ENCODE results near the gene SEPTIN12.

SEPTIN12 gene, protein sequence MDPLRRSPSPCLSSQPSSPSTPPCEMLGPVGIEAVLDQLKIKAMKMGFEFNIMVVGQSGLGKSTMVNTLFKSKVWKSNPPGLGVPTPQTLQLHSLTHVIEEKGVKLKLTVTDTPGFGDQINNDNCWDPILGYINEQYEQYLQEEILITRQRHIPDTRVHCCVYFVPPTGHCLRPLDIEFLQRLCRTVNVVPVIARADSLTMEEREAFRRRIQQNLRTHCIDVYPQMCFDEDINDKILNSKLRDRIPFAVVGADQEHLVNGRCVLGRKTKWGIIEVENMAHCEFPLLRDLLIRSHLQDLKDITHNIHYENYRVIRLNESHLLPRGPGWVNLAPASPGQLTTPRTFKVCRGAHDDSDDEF

DNA sequence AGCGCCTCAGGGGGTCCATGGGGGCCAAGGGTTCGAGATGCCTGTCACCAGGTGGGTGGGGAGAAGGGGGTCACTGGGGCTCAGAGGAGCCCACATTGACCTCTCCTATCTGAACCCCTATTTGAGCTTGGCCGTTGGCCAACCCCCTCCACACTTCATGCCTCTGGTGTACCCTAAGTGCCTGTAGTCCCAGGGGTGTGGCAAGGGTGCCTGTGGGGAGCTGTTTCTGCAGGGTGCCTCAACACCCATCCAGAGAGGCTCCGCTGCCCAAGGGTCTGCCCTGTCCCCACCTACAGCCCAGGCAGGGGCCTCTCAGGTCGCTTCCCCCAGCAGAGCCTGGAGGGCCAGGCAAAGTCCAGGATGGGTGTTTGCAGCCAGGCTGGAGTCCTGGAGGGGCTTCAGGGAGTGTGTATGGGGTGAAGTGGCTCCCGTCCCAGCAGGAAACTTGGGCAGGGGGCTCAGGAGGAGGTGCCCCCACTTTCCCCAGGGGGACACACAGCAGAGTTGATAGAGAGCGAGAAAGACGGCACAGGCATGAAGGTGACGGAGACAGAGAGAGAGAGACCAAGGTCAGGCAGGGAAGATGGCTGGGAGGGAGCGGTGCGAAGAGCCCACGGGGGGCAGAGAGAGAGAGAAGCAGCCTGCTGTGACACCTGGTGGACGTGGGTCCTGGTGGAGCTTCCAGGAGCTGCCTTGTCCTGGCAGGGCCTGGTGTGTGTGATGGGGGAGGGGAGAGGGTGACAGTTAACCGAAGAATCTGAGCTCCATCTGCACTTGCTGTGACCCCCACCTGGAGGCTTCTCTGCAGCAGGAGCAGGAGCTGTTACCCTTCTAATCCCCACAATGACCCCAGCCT is at the start of gene SEPTIN12:
Gene SEPTIN12, minus strand, starts transcription at position 719 of the 856 bp plus-strand sequence. Its CDS starts 700 bp downstream, at position 19.
- no peak for DNase-seq (ENCODE audit: low spot score)

DNA sequence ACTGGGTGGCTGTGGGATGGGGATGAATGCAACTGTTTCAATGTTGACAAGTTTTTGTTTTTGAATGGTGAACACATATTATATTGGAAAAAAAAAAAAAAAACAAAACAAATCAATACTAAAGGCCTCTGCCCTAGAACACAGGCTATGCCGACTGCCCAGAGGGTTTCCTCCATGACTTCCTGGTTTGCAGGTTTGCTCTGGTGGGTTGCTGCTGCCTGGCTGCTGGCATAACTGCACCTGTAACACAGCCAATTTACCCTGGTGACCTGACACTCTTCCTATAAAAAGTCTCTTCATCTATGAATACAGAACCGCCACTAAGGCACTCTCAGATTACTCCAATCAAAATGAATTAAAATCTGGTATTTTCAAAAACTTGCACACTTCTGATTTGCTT is 48.6 kb upstream of the SEPTIN12 start:
- no peak for DNase-seq (ENCODE audit: low spot score)

DNA sequence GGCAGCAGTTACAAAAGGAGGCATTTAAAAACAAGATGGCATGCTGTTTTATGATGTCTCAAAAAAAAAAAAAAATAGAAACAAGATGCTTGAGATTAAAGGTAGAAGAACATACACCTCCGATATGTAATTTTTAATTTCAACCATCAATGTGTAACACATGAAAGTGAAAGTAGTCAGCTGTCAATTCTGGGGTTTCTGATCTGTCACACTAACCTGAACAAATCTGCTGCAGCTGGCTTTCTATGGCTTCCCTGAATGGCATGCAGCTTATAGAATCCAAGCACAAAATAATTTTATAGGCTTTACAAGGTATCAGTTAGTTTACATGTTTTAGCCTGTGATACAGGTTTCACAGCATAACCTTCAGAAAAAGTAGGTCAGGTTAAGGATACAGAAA is 45.4 kb upstream of the SEPTIN12 start:
- no peak for DNase-seq (ENCODE audit: low spot score)

DNA sequence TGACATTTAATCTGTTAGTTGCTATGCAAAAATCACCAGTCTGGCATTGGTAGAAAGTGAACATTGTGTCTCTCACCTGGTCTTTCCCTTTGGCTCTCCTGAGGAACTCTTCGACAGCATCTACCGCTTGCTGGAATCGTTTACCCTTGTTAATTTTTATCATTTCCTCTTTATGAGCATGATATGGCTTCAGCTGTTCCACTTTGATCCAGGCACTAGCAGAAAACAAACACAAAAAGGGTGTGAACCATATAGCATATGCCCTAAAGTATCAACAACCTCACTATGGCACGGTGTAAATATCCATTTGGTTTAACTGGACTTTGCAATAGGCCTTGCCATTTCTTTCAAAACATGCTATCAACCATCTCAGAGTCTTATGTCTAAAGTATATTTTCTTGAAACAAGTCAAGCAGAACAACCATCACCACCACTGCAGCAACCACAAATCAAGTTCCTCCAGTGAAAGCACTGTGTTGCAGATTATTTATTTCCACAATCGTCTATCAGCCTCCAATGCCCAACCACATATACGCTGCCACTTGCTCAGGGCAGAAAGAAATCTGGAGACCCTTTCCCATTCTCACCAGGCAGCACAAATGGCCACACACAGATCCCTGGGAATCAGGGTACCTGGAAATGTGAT is 44.7 kb upstream of the SEPTIN12 start:
- no peak for DNase-seq (ENCODE audit: low spot score)

DNA sequence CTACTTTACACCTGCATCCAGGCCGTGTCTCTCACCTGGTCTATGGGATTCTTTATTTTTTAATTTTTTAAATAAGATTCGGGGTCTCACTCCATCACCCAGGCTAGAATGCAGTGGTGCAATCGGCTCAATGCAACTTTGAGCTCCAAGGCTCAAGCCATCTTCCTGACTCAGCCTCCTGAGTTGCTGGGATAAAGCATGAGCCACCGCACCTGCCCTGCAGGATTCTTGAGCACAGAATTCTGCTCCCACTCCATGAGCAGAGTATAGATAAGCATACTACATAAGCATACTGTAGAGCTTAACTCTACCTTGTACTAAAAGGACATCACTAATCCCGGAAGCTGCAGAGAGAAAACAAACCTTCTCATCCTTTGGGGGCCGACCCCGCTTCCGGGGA is 43.5 kb upstream of the SEPTIN12 start:
- DNase-seq (ENCODE audit: low spot score): no peak

DNA sequence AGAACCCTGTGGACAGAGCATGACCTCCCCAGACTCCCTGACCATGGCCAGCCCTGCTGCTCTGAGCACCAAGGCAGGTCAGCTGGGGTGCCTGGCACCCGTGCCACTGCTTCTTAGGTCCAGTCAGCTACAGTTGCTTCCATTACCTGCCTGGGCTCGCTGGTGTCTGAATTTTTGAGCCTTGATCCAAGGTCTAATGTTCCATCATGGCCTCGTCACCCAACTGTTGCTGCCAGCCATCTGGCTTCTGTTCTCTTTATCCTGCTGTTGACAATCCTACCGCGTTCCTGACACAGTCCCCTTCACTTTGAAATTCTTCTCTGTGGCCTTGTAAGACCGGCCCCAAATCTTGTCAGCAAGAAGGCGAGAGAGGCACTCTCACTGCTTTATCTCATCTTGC is 42.3 kb upstream of the SEPTIN12 start:
- DNase-seq (ENCODE audit: low spot score): no peak

DNA sequence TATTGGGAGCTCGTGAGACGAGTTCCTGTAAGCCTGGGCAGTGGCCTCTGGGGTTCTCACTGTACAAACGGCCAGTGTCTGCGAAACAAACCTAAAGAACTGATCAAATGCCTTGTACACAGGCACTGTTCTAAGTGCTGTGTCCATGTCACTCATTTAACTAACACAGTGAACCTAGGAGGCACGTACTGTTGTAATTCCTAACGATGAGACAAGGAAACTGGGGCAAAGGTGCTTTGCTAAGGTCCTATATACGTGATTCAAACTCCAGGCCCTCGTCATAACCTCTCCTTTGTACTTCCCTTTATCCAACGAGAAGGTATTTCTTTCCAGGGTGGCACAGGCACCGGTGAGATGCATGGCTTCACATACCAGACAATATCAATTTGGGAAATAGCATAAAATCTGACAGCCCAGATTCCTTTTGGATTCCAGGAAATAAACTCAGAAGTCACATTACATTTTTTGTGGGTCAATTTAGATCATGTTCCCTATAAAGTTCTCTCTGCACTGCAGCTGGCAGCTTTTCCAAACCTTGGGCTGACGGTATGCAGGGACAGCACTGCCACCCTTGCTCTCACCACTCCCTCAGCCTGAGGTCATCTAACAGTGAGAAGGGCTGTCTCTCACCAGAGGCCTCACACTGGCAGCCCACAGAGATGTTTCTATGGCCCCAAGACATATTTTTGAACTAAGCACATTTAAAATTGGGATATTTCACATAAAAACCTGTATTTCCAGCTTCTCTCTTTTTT is 40.6 kb upstream of the SEPTIN12 start:
- DNase-seq (ENCODE audit: low spot score): no peak

DNA sequence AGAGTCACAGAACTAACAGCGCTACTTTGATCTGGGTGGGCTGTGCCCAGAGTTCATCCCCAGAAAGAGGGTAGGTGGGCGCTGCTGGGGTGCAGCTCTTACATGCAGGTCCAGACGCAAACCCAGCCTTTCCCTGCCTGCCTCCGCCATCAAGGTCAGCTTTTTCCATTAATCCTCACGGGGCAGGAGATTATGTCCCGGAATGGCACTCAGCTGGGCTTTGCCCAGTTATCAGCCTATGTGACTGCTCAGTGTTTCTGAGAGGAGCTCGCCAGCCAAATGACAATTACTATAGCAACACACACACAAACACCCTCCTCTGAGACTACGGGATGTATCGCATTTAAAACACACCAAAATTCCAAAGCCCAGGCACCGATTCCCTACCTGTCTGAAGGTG is 38.8 kb upstream of the SEPTIN12 start:
- DNase-seq (ENCODE audit: low spot score): no peak

DNA sequence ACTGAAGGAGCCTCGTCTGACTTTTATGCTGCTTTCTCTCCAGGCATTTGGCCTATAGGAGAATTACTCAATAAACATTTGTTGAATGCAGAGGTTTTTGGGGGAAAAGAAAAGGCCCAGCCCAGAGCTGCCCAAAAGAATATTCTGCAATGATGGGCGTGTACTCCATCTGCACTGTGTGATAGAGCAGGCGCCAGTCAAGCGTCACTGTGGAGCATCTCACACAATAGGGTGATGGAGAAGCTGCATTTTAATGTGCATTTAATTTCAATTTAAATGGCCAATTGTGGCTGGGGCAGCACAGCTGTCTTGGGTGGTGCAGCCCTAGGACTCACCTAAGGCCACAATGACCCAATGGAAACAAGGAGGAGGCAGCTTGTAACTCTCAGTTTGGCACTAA is 38.4 kb upstream of the SEPTIN12 start:
- no peak for DNase-seq (ENCODE audit: low spot score)

DNA sequence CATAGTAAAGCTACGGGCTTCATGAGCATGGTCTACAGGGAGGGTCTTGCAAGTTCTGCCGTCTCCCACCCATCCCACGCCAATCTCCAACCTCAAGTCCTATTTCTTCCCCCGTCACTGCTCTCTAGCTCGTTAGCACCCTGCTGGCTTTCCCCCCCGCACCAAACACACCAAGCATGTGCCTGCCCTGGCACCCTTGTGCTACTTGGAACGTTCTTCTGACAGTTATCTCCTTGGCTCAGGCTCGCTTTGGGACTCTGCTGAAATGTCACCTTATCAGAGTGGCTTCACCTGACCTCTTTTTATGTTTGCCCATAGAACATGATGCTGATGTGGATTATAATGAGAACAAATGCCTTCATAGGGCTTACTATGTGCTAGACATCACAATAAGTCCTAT is 37.1 kb upstream of the SEPTIN12 start:
- no peak for DNase-seq (ENCODE audit: low spot score)

DNA sequence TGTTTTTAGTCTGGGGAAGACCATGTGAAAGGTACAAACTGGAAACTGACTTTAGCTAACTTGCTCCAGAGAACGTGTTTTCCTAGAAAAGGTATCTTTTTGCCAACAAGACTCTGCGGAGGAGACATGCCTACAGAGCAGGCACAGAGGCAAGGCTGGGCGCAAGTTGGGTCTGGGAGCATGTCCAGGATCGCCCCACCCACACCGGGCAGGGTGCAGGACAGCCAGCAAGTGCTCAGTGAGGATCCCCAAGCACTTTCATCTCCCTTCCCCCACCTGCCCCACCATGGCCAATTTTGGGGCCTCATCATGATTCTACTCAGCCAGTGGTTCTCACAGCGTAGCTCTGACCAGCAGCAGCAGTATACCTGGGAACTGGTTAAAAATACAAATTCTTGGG is 32.5 kb upstream of the SEPTIN12 start:
- no peak for DNase-seq (ENCODE audit: low spot score)

DNA sequence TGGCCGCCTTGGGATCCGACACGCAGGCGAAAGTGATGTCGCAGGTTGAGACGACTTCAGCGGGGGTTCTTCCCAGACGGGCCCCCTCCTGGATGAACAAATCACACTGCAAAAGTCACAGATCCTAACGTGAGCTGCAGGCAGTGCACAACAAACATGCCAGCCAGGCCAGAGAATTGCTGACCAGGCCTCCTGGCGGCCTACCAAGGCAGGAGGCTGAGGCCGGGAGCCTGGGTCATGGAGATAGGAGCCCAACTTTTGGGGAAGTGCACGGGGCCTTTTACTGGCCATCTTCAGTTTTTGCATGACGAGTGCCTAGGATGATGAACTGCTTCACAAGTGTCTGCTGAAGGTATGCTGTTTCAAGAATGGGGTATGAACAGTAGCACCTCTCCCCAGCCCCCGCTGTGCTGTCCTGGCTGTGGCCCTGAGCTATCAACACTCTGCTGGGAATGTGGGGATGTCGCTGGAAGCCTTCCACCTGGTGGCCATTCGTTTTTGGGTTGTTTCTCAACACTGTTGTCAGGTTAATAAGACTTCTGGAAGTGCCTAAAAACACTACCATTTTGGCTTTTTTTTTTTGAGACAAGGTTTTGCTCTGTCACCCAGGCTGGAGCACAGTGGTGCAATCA is 26.5 kb upstream of the SEPTIN12 start:
- DNase-seq (ENCODE audit: low spot score): no peak

DNA sequence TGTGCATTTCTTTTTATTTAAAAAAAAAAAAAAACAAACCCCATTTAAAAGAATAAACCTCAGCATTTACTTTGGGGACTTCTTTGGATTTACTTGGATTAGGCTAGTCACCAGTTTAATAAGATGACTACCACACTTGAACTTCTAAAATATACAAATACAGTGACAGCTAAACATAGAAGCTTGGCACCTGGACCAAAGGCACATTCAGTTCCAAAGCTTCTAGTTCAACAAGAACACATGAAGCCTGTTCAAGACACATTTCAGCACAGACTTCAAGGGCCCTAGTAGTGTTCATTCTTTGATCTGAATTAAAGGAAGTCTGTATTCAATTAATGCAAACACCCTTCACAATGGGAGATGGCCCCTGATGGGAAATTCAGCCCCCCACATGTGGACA is 25.9 kb upstream of the SEPTIN12 start:
- DNase-seq (ENCODE audit: low spot score): no peak

DNA sequence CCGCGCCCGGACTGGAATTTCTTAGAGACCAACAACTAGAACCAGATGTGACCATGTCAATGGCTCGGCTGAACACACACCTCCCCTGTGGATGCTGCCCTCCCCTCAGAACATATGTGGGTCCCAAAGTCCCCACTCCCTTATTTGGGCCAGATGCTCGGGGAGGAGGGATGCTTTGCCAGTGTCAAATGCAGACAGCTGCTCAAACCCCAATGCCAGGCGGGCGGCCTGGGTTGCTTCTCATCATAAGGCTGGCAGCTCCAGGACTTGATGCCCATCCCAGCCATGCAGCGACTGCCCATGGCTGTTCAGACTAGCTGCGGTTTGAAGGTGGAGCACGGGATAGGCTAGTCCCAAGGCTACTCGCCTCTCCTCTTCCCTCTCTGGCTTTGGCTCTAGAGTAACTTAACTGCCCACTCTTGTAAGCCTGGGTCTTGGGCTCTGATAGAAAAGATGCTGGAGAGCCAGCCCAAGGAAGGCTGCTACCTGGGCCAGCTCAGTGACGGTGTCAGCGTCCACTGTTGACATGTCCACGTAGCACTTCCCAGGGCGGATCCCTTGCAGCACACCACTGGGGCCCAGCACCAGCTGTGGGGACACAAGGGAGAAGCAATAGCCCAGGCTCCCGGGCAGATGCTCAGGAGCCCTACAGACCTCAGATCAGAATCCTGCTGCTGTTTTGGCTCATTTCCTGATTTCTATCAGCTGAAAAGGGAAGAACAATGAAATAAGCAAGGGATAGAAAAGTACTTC is 25.3 kb upstream of the SEPTIN12 start:
- no peak for DNase-seq (ENCODE audit: low spot score)

DNA sequence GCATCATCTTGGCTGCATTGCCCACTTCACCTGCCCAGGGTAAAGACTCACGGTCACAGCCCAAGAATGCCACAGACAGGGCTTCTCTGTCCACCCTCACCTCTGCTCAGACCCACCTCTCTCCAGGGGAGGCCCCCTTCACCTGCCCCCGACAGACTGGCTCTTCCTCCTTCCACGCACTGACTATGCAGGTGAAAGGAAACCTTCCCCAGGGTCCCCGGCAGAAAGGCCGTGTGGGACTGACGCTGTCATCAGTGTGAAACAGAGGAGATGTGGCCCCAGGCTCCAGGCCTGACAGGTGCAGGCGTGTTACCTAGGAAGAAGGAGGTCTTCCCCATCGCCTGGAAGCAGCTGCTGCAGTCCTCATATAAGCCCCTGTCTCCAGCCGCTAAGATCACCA is 23.6 kb upstream of the SEPTIN12 start:
- no peak for DNase-seq (ENCODE audit: low spot score)

DNA sequence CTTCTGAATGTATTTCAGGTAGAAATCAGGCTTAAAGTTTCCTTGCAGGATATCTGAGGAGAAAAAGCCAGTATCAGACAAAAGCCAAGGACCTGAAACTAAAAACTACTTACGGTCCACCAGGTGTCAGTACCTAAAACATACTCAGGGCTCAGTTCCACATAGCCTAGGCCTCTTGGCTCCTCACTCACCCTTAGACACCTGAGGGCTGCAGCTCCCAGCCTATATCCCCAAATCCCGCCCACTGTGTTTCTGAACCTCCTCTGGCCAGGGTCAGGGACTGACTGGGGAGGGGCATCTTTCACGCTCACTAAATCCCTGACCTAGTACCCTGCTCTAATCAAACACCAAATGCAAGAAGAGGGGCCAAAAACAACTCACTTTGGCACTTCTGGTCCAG is 23.1 kb upstream of the SEPTIN12 start:
- DNase-seq (ENCODE audit: low spot score): no peak

DNA sequence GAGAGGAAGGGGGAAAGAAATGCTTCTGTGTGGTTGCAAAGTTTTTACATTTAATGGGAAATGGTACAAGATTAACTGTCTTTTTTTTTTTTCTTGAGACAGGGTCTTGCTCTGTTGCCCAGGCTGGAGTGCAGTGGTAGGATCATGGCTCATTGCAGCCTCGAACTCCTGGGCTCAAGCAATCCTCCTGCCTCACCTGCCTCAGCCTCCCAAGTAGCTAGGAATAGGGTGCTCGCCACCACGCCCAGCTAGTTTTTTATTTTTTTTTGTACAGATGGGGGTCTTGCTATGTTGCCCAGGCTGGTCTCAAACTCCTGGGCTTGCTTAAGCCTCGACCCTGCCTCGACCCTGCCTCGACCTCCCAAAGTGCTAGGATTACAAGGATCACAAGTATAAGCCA is 18.1 kb upstream of the SEPTIN12 start:
- DNase-seq (ENCODE audit: low spot score): no peak

DNA sequence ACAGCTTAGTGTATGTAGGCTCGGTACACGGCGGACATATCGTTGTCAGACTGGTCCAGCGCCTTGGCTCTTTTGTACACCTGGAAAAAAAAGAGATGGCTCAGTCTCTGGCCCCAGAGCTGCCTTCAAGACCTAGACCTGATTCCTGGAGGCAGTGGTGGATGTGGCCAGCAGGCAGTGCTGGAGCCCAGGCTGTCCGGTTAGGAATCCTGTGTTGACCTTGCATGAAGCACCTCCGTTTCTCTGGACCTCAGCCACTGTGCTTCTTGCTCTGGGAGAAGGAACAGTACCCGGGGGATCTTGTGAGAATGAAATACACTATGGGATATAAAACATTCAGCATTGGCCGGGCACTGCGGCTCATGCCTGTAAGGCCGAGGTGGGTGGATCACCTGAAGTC is 17.1 kb upstream of the SEPTIN12 start:
- no peak for DNase-seq (ENCODE audit: low spot score)

DNA sequence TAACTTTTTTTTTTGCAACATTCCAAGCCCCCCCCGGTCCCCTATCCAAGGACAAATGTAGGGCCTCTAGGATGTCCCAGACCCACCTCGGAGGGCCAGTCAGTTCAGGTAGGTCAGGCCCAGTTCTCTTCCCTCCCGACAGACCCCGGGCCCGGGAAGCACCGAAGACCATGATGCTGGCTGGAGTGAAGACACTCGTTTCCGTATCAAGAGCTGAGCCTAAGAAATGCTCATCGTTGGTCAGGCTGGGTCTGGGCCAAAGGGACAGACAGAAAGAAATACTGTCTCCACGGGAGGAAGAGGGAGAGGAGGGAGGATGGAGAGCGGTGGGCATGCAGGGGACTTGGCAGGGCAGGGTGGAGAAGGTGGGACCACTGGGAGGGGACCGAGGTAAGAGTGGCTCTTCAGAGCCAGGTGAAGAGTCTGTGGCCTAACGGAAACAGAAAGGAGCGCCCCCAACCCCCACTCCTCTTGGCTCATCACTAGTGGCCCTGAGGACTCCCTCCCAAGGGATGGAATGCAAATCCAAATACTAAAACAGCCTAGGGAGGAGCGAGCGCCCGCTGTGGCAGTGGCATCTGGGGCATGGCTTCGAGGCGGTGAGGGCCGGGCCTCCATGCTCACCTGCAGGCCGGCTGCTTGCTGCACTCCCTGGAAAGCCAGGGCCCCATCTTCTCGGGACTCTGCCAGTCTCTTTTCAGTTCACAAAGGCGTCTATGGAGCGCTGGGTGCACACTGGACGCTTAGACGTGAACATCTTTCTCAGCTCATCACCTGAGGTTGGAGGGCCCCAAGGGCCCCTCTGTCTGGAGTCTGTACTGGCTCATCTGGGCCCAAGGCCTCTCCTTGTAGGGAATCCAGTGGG is 16.0 kb upstream of the SEPTIN12 start:
- DNase-seq (ENCODE audit: low spot score): no peak

DNA sequence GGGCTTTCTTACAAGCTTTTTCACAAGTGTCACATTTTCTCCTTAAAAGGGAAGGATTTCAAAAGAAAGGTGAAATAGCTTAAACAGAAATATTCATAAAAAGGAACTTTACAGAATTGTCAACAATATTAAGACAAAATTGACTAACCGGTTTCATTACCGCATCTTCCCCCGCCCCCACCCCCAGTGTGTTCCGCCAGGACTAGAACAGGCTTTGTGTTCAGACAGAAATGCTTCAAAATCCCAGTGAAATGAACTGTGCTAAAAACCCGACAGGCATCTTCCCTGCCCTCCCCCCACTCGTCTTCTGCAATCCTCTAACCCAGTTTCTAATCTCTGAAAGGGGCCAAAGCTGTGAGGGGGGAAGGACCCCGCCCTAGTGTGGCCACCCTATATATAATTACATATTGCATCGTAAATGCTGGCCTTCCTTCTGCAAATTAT is 15.3 kb upstream of the SEPTIN12 start:
- DNase-seq (ENCODE audit: low spot score): no peak

Measured in ecto neural progenitor cell (in vitro differentiated cells).